WTC11 (cell line): Measurements from ENCODE around the gene RXRA. TPM values are rescaled to one million over a fixed set of nuclear protein-coding genes. Genes with fewer than 3 reads are reported as not detected.

Experiments
- ATAC-seq: fragments of 200-7000 bp; cut with Tn5 transposase; 2 replicates; pipeline ENCODE4 v1.10.0; 2021; ENCODE audit warnings: mild to moderate bottlenecking, moderate library complexity
- CTCF ChIA-PET: fragments of 300-600 bp; sonication (Branson Sonifier 250); formaldehyde crosslinking; loops from one replicate; lab custom pipeline; 2021; ENCODE audit warnings: antibody characterized with exemption; lab: Charles Lee
- POLR2A ChIA-PET: fragments of 350-600 bp; sonication (Branson Sonifier 250); formaldehyde crosslinking; loops from one replicate; lab custom pipeline; 2021; ENCODE audit warnings: antibody characterized with exemption; lab: Charles Lee
- DNase-seq: peaks from one replicate; pipeline ENCODE4 v3.0.0; 2021; ENCODE audit warnings: low spot score
- H3K27ac Mint-ChIP-seq: 2 replicates; pipeline ENCODE4 v1.8.0; 2021; ENCODE audit warnings: mixed read lengths
- H3K27me3 Mint-ChIP-seq: 2 replicates; pipeline ENCODE4 v1.8.0; 2021; ENCODE audit warnings: low read depth, mild to moderate bottlenecking, moderate library complexity, mixed read lengths
- H3K36me3 Mint-ChIP-seq: 2 replicates; pipeline ENCODE4 v1.8.0; 2021; ENCODE audit warnings: mixed read lengths
- H3K4me1 Mint-ChIP-seq: 2 replicates; pipeline ENCODE4 v1.8.0; 2022; ENCODE audit warnings: mixed read lengths
- H3K4me3 Mint-ChIP-seq: 2 replicates; pipeline ENCODE4 v1.8.0; 2021; ENCODE audit warnings: mild to moderate bottlenecking, moderate library complexity, mixed read lengths
- H3K9me3 Mint-ChIP-seq: 2 replicates; pipeline ENCODE4 v1.8.0; 2021; ENCODE audit warnings: mixed read lengths
- FOXP1 ChIP-seq: sonication (generic); formaldehyde crosslinking; IDR thresholded peaks from 2 replicates; pipeline ENCODE4 v1.8.0; 2022; ENCODE audit warnings: missing genetic modification reagents, mild to moderate bottlenecking, moderate library complexity, borderline replicate concordance
- GABPB1 ChIP-seq: sonication (generic); formaldehyde crosslinking; IDR thresholded peaks from 2 replicates; pipeline ENCODE4 v1.8.1; 2023; ENCODE audit warnings: mild to moderate bottlenecking, missing genetic modification reagents
- GTF2I ChIP-seq: fragments of 250-450 bp; sonication (Bioruptor Pico); conservative IDR thresholded peaks from 2 replicates; pipeline ENCODE4 v1.4.0; 2021; ENCODE audit warnings: mild to moderate bottlenecking
- JUN ChIP-seq: sonication (generic); formaldehyde crosslinking; IDR thresholded peaks from 2 replicates; pipeline ENCODE4 v1.8.0; 2023; ENCODE audit warnings: mild to moderate bottlenecking, missing genetic modification reagents
- MXD4 ChIP-seq: fragments of 250-450 bp; sonication (Bioruptor Pico); IDR thresholded peaks from 2 replicates; pipeline ENCODE4 v1.8.0; 2021; ENCODE audit warnings: mild to moderate bottlenecking, moderate library complexity, borderline replicate concordance
- MYBL2 ChIP-seq: sonication (generic); formaldehyde crosslinking; IDR thresholded peaks from 2 replicates; pipeline ENCODE4 v1.8.1; 2023; ENCODE audit warnings: mild to moderate bottlenecking, moderate library complexity, missing genetic modification reagents
- NFATC4 ChIP-seq: fragments of 250-450 bp; sonication (Bioruptor Pico); IDR thresholded peaks from 2 replicates; pipeline ENCODE4 v1.9.0; 2021; ENCODE audit warnings: mild to moderate bottlenecking
- NR1H2 ChIP-seq: sonication (generic); formaldehyde crosslinking; IDR thresholded peaks from 2 replicates; pipeline ENCODE4 v1.9.0; 2021; ENCODE audit warnings: mild to moderate bottlenecking, moderate library complexity, missing genetic modification reagents
- NR2C2 ChIP-seq: sonication (generic); formaldehyde crosslinking; IDR thresholded peaks from 2 replicates; pipeline ENCODE4 v1.8.0; 2022; ENCODE audit warnings: mild to moderate bottlenecking, missing genetic modification reagents
- SMAD3 ChIP-seq: sonication (generic); formaldehyde crosslinking; IDR thresholded peaks from 2 replicates; pipeline ENCODE4 v1.8.0; 2022; ENCODE audit warnings: missing genetic modification reagents, mild to moderate bottlenecking, borderline replicate concordance
- SOX15 ChIP-seq: fragments of 250-450 bp; sonication (Bioruptor Pico); IDR thresholded peaks from 2 replicates; pipeline ENCODE4 v1.9.0; 2021; ENCODE audit warnings: mild to moderate bottlenecking
- TEAD4 ChIP-seq: sonication (generic); formaldehyde crosslinking; IDR thresholded peaks from 2 replicates; pipeline ENCODE4 v1.8.0; 2022; ENCODE audit warnings: mild to moderate bottlenecking, missing genetic modification reagents
- TP53 ChIP-seq: sonication (generic); formaldehyde crosslinking; IDR thresholded peaks from 2 replicates; pipeline ENCODE4 v1.8.1; 2023; ENCODE audit warnings: mild to moderate bottlenecking, missing genetic modification reagents
- ZBTB21 ChIP-seq: sonication (generic); formaldehyde crosslinking; IDR thresholded peaks from 2 replicates; pipeline ENCODE4 v1.8.1; 2023; ENCODE audit warnings: mild to moderate bottlenecking, missing genetic modification reagents, borderline replicate concordance
- ZNF396 ChIP-seq: fragments of 250-450 bp; sonication (Bioruptor Pico); IDR thresholded peaks from 2 replicates; pipeline ENCODE4 v1.8.0; 2021; ENCODE audit warnings: mild to moderate bottlenecking, moderate library complexity, borderline replicate concordance
- total RNA-seq: library from RNA; stranded (reverse); gene quantifications from 3 replicates; pipeline ENCODE4 v1.2.3, GENCODE V29; 2021
- TF ChIP-seq, protein P1 (sequence below): fragments of 250-450 bp; sonication (Bioruptor Pico); IDR thresholded peaks from 2 replicates; pipeline ENCODE4 v2.1.2; 2022; ENCODE audit warnings: mild to moderate bottlenecking, moderate library complexity
- TF ChIP-seq, protein P2 (sequence below): sonication (generic); formaldehyde crosslinking; IDR thresholded peaks from 2 replicates; pipeline ENCODE4 v1.8.0; 2022; ENCODE audit warnings: mild to moderate bottlenecking, missing genetic modification reagents
- TF ChIP-seq, protein P3 (sequence below): fragments of 250-450 bp; sonication (Bioruptor Pico); IDR thresholded peaks from 2 replicates; pipeline ENCODE4 v1.8.0; 2021; ENCODE audit warnings: mild to moderate bottlenecking
- TF ChIP-seq, protein P4 (sequence below): sonication (generic); formaldehyde crosslinking; IDR thresholded peaks from 2 replicates; pipeline ENCODE4 v1.8.1; 2022; ENCODE audit warnings: mild to moderate bottlenecking, missing genetic modification reagents, moderate library complexity, borderline replicate concordance
- TF ChIP-seq, protein P5 (sequence below): fragments of 250-450 bp; sonication (Bioruptor Pico); conservative IDR thresholded peaks from 2 replicates; pipeline ENCODE4 v1.9.0; 2021; ENCODE audit warnings: mild to moderate bottlenecking

RXRA gene
- total RNA-seq, 1 experiment from 2014 or later: 27.5 TPM

GRCh38 chr9:134432471-134432870 lies 106.2 kb downstream of the RXRA start (continued):
- TF ChIP-seq TP53 (CRISPR knock-in tag): no peak

- H3K4me1 Mint-ChIP-seq: no peaks in the 10 kb centered on the region
- no peak for ATAC-seq
- no peaks in the 10 kb centered on the region for H3K36me3 Mint-ChIP-seq
- H3K27ac Mint-ChIP-seq: no peak overlapping the region; the same call in 1 of the 2 replicates
- POLR2A ChIA-PET: no interaction called here
- DNase-seq: no peak
- no peaks in the 10 kb centered on the region for H3K27me3 Mint-ChIP-seq
- no peaks in the 10 kb centered on the region for H3K9me3 Mint-ChIP-seq
- CTCF ChIA-PET: interaction anchor here (0.6 to 1.3 kb wide), 4 partner anchors 10 to 225 kb away, joined by 3 to 6 read pairs (median 4); no protein-coding TSS in a partner anchor
- H3K4me3 Mint-ChIP-seq: no peak overlapping the region
- TF ChIP-seq, protein P1, sequence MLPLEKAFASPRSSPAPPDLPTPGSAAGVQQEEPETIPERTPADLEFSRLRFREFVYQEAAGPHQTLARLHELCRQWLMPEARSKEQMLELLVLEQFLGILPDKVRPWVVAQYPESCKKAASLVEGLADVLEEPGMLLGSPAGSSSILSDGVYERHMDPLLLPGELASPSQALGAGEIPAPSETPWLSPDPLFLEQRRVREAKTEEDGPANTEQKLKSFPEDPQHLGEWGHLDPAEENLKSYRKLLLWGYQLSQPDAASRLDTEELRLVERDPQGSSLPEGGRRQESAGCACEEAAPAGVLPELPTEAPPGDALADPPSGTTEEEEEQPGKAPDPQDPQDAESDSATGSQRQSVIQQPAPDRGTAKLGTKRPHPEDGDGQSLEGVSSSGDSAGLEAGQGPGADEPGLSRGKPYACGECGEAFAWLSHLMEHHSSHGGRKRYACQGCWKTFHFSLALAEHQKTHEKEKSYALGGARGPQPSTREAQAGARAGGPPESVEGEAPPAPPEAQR (CRISPR knock-in tag): no peak
- no peak for TF ChIP-seq ZBTB21 (CRISPR knock-in tag)
- TF ChIP-seq, protein P2, sequence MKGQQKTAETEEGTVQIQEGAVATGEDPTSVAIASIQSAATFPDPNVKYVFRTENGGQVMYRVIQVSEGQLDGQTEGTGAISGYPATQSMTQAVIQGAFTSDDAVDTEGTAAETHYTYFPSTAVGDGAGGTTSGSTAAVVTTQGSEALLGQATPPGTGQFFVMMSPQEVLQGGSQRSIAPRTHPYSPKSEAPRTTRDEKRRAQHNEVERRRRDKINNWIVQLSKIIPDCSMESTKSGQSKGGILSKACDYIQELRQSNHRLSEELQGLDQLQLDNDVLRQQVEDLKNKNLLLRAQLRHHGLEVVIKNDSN (CRISPR knock-in tag): no peak
- no peak for TF ChIP-seq MXD4 (CRISPR knock-in tag)
- no peak for TF ChIP-seq SMAD3 (CRISPR knock-in tag)
- no peak for TF ChIP-seq ZNF396 (CRISPR knock-in tag)
- no peak for TF ChIP-seq JUN (CRISPR knock-in tag)
- TF ChIP-seq NR1H2 (CRISPR knock-in tag): no peak
- TF ChIP-seq, protein P3, sequence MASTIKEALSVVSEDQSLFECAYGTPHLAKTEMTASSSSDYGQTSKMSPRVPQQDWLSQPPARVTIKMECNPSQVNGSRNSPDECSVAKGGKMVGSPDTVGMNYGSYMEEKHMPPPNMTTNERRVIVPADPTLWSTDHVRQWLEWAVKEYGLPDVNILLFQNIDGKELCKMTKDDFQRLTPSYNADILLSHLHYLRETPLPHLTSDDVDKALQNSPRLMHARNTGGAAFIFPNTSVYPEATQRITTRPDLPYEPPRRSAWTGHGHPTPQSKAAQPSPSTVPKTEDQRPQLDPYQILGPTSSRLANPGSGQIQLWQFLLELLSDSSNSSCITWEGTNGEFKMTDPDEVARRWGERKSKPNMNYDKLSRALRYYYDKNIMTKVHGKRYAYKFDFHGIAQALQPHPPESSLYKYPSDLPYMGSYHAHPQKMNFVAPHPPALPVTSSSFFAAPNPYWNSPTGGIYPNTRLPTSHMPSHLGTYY (CRISPR knock-in tag): no peak
- no peak for TF ChIP-seq MYBL2 (CRISPR knock-in tag)
Observed at GRCh38 chr9:134433101-134433500, 106.8 kb downstream of the RXRA start.

GRCh38 chr9:134433909-134434882 lies 107.9 kb downstream of the RXRA start:
- no peak for TF ChIP-seq NR2C2 (CRISPR knock-in tag)
- TF ChIP-seq, all 79 proteins: peak for 0
- ATAC-seq (no peak), DNase-seq (no peak)
- POLR2A ChIA-PET: interaction anchor here (0.7 kb wide), 1 partner anchor 264 kb away, joined by 5 read pairs; no protein-coding TSS in a partner anchor
- H3K27me3 Mint-ChIP-seq: no peaks in the 10 kb centered on the region
- H3K36me3 Mint-ChIP-seq: no peaks in the 10 kb centered on the region
- CTCF ChIA-PET: interaction anchor here (0.7 to 1.0 kb wide), 2 partner anchors 9 to 159 kb away, joined by 3 to 4 read pairs; no protein-coding TSS in a partner anchor
- H3K27ac Mint-ChIP-seq: no peak overlapping the region
- no peaks in the 10 kb centered on the region for H3K4me1 Mint-ChIP-seq
- H3K9me3 Mint-ChIP-seq: no peaks in the 10 kb centered on the region
- H3K4me3 Mint-ChIP-seq: no peak overlapping the region

DNA sequence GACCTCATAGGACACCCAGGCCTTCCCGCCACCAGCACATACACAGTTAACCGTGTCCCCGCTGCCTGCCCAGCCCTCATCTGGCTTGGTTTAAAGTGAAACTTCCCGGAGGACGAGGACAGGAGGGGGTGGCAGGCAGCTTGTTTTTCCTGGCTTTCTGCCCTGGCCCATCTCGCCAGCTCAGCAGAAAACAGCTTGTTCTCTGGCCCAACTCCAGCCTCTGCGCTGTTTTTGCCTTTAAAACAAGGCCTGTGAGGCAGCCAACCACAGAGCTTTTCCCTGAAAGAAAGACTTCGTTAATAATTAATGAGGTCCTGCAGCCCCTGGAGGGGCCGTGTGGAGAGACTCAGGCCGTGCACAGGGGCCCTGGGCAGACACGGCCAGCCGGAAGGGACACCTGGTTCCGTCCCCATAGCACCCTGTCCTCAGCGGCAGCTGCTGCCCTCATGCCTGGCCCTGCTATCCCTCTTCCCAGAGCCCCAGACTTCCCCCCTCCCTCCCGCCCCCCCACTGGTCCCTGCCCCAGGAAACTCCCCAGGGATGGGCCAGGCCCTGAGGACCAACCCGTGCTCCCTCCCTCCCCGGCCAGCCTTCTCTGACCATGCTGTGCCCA lies 108.7 kb downstream of the RXRA start:
- no peaks in the 10 kb centered on the region for H3K27me3 Mint-ChIP-seq
- ChIA-PET CTCF (interaction anchor here (0.7 to 1.6 kb wide), 3 partner anchors 9 to 217 kb away, joined by 3 to 4 read pairs (median 4); no protein-coding TSS in a partner anchor), POLR2A (interaction anchor here (0.7 kb wide), 1 partner anchor 265 kb away, joined by 5 read pairs; no protein-coding TSS in a partner anchor)

More for the DNA sequence above, 108.7 kb downstream of the RXRA start:
- 0 out of 2 replicates have a peak overlapping the region, but pooled peaks have one; percentile 32 for H3K27ac Mint-ChIP-seq
- no peaks in the 10 kb centered on the region for H3K9me3 Mint-ChIP-seq
- no peaks in the 10 kb centered on the region for H3K36me3 Mint-ChIP-seq
- TF ChIP-seq GABPB1 (CRISPR knock-in tag): peak; percentile 51; the same call in 1 of the 2 replicates
- no peak for TF ChIP-seq NFATC4
- TF ChIP-seq TEAD4 (CRISPR knock-in tag): no peak
- TF ChIP-seq, protein P4, sequence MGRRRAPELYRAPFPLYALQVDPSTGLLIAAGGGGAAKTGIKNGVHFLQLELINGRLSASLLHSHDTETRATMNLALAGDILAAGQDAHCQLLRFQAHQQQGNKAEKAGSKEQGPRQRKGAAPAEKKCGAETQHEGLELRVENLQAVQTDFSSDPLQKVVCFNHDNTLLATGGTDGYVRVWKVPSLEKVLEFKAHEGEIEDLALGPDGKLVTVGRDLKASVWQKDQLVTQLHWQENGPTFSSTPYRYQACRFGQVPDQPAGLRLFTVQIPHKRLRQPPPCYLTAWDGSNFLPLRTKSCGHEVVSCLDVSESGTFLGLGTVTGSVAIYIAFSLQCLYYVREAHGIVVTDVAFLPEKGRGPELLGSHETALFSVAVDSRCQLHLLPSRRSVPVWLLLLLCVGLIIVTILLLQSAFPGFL (CRISPR knock-in tag): no peak
- TF ChIP-seq, protein P5, sequence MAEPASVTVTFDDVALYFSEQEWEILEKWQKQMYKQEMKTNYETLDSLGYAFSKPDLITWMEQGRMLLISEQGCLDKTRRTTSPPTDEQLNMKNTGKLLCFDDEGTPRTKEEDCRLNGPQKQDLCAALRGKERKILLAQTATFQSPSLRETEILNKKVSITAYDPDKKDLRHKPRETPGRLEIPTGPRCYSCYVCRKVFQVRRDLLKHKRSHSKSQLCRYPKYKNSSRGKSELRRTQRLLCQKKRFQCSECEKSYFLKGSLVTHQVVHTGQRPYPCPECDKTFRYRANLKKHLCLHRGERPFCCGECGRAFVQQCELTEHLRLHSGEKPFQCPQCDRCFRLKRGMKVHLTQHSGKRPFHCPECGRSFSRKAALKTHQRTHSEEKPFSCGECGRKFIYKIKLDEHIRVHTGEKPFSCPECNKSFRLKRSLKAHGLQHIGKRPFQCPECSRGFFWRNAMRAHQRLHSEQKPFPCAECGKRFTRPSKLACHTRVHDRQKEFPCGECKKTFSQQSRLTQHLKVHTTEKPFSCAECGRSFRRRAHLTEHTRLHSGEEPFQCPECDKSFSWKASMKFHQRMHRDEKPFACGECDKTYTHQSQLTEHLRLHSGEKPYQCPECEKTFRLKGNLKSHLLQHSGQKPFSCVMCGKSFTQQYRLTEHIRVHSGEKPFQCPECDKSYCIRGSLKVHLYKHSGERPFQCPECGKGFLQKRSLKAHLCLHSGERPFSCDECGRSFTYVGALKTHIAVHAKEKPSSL (CRISPR knock-in tag): no peak
- TF ChIP-seq FOXP1 (CRISPR knock-in tag): no peak
- no peak for TF ChIP-seq SOX15 (CRISPR knock-in tag)
- no peak for TF ChIP-seq GTF2I (CRISPR knock-in tag)
- no peak for ATAC-seq
- no peak for DNase-seq
- no peaks in the 10 kb centered on the region for H3K4me1 Mint-ChIP-seq
- no peak overlapping the region for H3K4me3 Mint-ChIP-seq
